NCI-H2196 (cell line): Measurements from ENCODE around the gene IL10RA.
A peak's percentile ranks its signal among the peaks of the same experiment; 100 is the strongest.
"Not testable (repeated sequence)": the region's sequence is repeated elsewhere in the genome, so short reads cannot be mapped to it uniquely, and the experiment has no call there.

Source experiments
- DNase-seq: peaks from one replicate; lab custom pipeline; 2025; ENCODE audit not compliant: unreplicated experiment; lab: John Stamatoyannopoulos, UW

Gene IL10RA

DNA sequence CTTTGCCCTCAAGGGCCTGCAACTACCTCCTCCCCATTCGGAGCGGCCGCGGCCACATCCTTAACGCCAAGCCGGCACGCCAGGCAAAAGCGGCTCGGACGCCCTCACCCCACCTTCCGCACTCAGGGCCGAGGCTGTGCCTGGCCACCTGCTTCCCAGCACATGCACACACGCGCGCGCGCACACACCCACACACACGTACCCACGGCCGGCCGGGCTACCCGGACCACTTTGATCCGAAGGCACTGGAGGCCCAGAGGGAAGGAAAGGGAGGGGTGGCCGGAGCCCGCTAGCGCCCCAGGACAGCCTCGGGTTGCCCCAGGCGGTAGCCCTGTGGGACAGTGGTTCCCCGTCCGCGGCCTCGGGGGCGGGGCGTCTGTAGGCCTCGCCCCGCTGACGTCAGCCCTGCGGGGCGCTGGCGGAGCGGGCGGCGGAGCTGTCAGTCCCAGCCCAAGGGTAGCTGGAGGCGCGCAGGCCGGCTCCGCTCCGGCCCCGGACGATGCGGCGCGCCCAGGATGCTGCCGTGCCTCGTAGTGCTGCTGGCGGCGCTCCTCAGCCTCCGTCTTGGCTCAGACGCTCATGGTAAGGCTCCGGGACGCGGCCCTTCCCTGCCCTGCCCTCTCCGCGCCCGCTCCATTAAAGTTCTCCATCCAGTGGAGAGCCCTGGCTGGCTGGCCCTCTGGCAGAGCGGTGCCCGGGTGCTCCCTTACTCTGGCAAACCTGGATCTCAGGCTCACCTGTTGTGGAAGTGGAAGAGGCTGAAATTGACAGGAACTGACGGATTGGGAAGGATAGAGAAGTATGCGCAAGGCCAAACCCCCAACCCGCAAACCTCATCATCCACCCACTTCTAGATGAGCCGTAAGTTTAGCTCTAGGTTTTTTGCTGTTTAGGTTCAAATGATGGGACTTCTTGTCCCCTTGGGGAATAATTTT, at the start of gene IL10RA:
Gene IL10RA (plus strand): TSS at position 442 of the 935 bp plus-strand sequence. CDS start 74 bp downstream, at position 516.
- DNase-seq, result peak; percentile 81

DNA sequence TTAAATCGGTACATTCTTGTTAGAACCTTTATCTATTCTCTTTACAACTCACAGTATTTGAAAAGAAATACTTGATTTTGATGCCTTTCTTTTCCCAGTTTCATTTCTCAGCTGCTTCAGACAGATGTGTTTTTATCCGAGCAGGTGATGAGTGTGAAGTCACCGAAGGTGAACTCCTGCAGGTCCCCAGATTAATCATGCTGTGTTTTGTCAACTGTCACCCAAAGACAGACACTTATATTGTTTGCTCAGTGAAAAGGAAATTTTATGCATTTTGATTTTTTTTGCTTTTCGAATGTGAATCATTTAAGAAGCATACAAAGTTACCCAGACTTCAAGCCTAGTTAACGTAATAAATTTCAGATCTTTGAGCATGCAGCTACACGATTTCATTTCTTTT, 49.2 kb upstream of the IL10RA start:
- no peak for DNase-seq

- DNase-seq, result no peak
These were observed 45.5 kb upstream of the IL10RA start for GRCh38 chr11:117940736-117941135.

DNA sequence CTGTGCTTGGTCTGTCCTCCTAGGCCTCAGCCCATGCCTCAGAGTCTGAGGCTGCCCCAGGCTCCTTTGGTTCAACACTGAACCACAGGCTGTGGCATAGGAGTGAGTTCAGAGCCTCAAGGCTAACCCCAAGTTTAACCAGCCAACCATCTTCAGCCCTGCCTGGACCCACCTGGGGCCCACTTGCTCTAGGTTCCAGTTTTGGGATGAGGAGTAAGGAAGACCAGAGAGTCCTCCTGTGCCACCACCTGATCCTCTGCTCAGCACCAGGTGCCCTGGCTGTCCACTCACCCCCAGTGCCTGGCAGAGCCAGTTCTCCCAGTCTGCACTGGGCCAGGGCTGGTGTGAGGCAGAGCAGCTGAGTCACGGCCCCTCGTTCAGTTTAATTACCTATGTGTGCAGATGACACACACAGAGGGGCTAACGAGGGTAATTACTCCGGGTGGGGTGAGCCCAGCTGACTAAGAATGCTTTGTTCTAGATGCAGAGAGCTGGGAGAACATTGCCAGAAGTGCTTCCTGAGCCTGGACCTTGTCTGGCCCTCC, 45.0 kb upstream of the IL10RA start:
- no peak for DNase-seq

DNA sequence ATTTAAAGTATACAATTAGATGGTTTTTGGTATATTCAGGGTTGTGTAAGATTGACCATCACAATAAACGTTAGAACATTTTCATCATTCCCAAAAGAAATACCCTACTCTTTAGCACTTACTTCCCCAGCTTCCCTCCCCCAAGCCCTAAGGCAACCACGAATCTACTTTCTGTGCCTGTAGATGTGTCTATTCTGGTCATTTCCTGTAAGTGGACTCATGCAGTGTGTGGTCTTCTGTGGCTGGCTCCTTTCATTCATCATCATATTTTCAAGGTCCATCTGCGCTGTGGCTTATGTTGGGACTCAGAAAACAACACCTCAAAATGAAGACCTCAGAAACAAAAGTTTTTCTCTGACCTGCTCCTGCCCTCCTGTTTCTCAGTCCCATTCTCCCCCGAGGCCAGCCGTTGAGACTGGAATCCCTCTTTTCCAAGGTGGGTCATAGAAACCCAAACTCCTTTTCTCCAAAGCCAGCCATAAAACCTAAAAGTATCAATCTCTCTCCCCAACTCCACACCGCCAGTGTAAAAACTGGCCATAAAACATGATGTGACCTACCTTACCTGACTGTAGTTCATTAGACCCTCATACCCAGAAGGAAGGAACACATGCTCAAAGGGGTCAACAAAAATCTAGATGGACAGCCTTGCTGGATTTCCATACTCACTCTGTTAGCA, 44.1 kb upstream of the IL10RA start:
- DNase-seq, result no peak

DNA sequence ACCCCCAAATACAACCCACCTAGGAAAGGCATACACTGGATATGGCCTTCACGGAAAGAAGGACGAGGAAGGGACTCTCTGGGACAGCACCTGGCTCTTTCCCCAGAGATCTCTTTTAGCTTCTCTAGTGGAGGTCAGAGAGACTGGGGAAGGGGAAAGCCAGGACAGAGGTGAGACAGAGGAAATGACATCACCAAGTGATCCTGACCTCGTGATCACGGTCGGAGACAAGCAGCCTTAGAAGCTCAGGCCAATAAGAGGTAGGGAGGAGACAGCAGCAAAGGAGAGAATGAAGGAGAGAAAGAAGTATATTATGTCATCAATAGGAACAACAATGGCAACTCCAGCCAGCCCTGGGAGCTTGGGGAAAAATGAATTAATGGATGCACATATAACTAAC, 41.6 kb upstream of the IL10RA start:
- DNase-seq, result no peak

DNA sequence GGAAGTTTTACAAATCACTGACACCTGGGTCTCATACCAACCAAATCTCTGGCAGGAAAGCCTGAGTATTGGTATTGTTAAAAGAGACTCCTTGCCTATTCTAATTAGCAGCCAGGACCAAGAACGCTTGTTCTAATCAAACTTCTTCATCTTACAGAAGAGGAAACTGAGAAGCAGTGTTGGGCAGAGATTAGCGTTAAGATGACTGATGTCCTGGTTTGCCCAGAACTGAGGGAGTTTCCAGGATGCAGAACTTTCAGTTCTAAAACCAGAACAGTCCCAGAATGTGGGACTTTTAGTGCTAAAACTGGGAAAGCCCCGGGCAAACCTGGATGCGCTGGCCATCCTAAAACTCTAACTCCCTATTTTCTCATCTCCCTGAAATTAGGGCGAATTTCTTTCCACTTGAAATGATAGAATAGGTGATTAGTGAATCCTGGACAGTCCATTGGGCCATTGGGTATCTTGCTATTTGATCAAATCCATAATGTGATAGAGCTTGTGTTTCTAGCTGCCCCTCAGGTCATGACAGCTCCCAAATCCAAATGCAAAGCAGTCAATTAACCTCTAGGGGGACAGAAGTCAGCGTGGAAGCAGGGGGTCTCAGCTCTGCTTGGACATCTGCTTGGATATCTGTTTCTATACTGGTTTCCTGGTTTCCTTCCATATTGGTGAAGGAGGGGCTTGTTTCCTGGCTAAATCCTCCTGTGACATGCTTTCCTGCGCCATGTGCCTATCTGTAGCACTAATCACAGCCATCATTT, 41.0 kb upstream of the IL10RA start:
- no peak for DNase-seq

GRCh38 chr11:117946156-117946841, 39.9 kb upstream of the IL10RA start:
- no peak for DNase-seq

DNA sequence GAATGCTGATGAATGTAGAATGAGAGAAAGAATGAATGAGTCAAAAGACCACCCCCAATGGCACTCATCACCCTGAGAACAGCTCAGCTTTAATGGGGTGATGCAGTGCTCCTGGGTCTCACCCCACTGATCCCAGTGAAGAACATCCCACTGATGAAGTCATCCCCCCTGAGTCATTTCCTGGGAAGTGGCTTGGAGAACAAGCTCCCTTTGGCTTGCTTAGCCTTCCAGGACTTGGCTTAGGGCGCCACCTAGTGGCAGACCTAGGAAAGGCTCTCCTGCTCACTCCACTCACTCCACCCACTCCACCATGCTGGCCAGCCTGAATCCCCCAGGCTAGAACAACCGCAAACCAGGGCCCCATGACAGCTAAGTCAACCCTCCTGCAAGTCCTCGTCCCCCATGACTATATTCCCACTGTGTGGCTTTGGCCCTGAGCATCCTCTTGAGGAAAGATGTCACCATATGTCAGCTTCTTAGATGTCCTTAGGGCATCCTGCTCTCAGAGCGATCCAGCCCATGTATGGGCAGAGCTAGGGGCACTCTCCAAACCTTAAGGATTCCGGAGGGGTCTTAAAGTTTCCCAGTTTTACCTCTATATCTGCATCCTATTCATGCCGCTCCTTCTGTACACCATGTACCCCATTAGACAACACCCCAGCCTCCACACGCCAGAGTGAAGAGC, 39.2 kb upstream of the IL10RA start:
- DNase-seq, result peak; percentile 92

- not testable (repeated sequence) for DNase-seq
These were observed 38.4 kb upstream of the IL10RA start for GRCh38 chr11:117947751-117948150.

GRCh38 chr11:117948466-117948865, 37.7 kb upstream of the IL10RA start:
- DNase-seq, result not testable (repeated sequence)

DNA sequence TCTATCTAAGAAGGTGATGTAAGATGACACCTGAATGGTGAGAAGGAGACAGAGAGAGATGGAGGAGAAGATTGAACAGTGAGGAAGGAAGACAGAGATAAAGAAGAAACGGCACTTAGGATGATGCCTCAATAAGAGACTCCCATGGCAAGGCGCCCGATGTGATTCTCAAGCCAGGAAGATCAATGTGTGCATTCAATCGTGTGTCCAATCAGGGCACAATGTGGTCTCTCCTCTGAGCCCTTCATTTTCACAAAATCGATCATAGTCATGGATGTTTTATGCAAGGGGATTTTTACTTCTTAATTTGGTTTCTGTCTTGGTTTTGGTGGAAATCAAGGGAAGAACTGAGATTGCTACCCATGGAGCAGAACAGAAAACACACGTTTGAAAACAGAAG, 37.1 kb upstream of the IL10RA start:
- DNase-seq, result no peak

DNA sequence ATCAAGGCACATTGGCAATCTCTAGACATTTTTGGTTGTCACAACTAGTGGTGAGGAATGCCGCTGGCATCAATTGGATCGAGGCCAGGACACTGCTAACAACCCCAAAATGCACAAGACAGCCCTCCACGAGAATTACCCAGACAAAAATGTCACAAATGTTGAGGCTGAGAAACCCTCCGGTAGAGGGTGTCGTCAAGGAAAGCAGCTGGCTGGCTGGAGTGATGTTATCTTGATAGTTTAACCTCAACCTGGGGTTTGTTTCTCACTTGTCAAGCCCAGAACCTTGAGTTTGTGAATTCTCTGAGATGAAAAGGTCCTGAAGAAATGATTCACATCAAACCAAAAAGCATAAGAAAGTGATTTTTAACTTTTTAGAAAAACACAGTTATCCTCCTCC, 35.9 kb upstream of the IL10RA start:
- DNase-seq, result no peak

GRCh38 chr11:117950993-117951961, 34.9 kb upstream of the IL10RA start:
- no peak for DNase-seq

- DNase-seq, result no peak
These were observed 33.0 kb upstream of the IL10RA start for GRCh38 chr11:117953024-117953671.

- no peak for DNase-seq
These were observed 27.2 kb upstream of the IL10RA start for GRCh38 chr11:117958949-117959348.

DNA sequence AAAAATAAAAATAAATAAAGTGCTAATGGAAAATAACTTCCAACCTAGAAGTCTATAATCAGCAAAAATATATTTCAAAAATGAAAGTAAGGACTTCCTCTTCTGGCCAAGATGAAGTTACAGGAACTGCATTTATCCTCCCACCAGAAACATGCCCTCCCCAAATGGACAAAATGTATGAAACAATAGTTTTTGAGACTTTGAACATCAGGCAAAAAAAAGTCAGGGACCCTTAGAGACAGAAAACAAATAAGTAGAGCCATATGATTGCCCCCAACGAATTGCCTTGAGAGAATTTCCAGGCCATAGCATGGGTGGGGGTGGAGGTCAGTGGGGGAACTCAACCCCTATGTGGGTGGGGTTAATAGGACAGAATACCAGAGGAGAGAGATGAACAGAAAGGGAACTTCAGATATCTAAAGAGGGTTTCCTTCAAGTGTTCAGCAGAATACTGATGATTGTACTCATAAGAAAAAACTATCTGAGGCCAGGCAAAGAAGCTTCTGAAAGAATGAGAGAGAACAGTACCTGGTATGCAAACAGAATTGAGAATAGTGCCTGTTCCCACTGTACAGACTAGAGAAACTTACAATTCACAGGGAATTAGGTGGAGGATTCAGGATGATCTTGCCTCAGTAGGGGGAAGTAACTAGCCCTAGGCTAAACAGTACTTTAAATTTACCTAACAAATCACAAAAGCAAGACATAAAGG, 26.6 kb upstream of the IL10RA start:
- DNase-seq, result no peak

GRCh38 chr11:117960406-117960805, 25.8 kb upstream of the IL10RA start:
- DNase-seq, result no peak
